GM12878 (cell line): Measurements from ENCODE around the gene ZNF473. TPM values are rescaled to one million over a fixed set of nuclear protein-coding genes. Genes with fewer than 3 reads are reported as not detected.

Experiments used
- CBFB ChIP-seq: IDR thresholded peaks from 2 replicates; pipeline ENCODE4 v1.6.1; 2016; ENCODE audit warnings: antibody characterized with exemption, low read depth
- CEBPB ChIP-seq, 2 experiments: fragments of 150-350 bp in 1 of 2; IDR thresholded peaks; 2 replicates each; pipeline ENCODE4 v1.6.1; 2012 to 2014; ENCODE audit warnings: low read depth in 2 of 2, low read length in 2 of 2, borderline replicate concordance in 1 of 2, inconsistent platforms in 1 of 2
- CHD4 ChIP-seq: fragments of 200-600 bp; sonication (generic); IDR thresholded peaks from 2 replicates; pipeline ENCODE4 v1.6.1; 2016; ENCODE audit warnings: mild to moderate bottlenecking
- ESRRA ChIP-seq: IDR thresholded peaks from 2 replicates; pipeline ENCODE4 v1.6.1; 2012; ENCODE audit warnings: mild to moderate bottlenecking, low read length, improper control_type of control experiment
- ETV6 ChIP-seq, 2 experiments: fragments of 450-650 bp in 1 of 2; IDR thresholded peaks in 1 of 2; conservative IDR thresholded peaks in 1 of 2; 2 replicates each; pipeline ENCODE4 v1.6.1; 2014; ENCODE audit warnings: antibody characterized with exemption in 1 of 2, borderline replicate concordance in 1 of 2, low read depth in 1 of 2, mild to moderate bottlenecking in 1 of 2, moderate library complexity in 1 of 2
- IKZF1 ChIP-seq: fragments of 450-650 bp; conservative IDR thresholded peaks from 2 replicates; pipeline ENCODE4 v1.6.1; 2017; ENCODE audit warnings: antibody characterized with exemption, mild to moderate bottlenecking
- IKZF2 ChIP-seq, 2 experiments: fragments of 450-650 bp; IDR thresholded peaks; 2 replicates each; pipeline ENCODE4 v1.6.1; 2017; ENCODE audit warnings: mild to moderate bottlenecking in 2 of 2, moderate library complexity in 2 of 2
- IRF4 ChIP-seq: IDR thresholded peaks from 2 replicates; pipeline ENCODE4 v1.6.1; 2011; ENCODE audit warnings: low read depth, low read length
- NFXL1 ChIP-seq: fragments of 450-650 bp; IDR thresholded peaks from 2 replicates; pipeline ENCODE4 v1.6.1; 2017; ENCODE audit warnings: antibody characterized with exemption, mild to moderate bottlenecking, borderline replicate concordance
- PAX8 ChIP-seq: fragments of 450-650 bp; IDR thresholded peaks from 2 replicates; pipeline ENCODE4 v1.6.1; 2017; ENCODE audit warnings: mild to moderate bottlenecking, moderate library complexity
- RB1 ChIP-seq: fragments of 450-650 bp; formaldehyde crosslinking; IDR thresholded peaks from 2 replicates; pipeline ENCODE4 v1.6.1; 2017; ENCODE audit warnings: mild to moderate bottlenecking, borderline replicate concordance
- RFX5 ChIP-seq: IDR thresholded peaks from 2 replicates; pipeline ENCODE4 v1.6.1; 2011; ENCODE audit warnings: low read depth, low read length, improper control_type of control experiment
- SMC3 ChIP-seq: IDR thresholded peaks from 2 replicates; pipeline ENCODE4 v1.6.1; 2011; ENCODE audit warnings: low read length, improper control_type of control experiment, borderline replicate concordance
- SRF ChIP-seq, 2 experiments: IDR thresholded peaks; 2 replicates each; pipeline ENCODE4 v1.6.1; 2011; ENCODE audit warnings: low read depth in 2 of 2, low read length in 2 of 2, mild to moderate bottlenecking in 1 of 2, moderate library complexity in 1 of 2
- STAT1 ChIP-seq: fragments of 450-650 bp; conservative IDR thresholded peaks from 2 replicates; pipeline ENCODE4 v1.6.1; 2014; ENCODE audit warnings: antibody characterized with exemption, mild to moderate bottlenecking
- STAT3 ChIP-seq: IDR thresholded peaks from 2 replicates; pipeline ENCODE4 v1.6.1; 2011; ENCODE audit warnings: low read depth, low read length, improper control_type of control experiment
- TAF1 ChIP-seq: IDR thresholded peaks from 2 replicates; pipeline ENCODE4 v1.6.1; 2011; ENCODE audit warnings: mild to moderate bottlenecking, low read depth, low read length, borderline replicate concordance
- TCF12 ChIP-seq: IDR thresholded peaks from 2 replicates; pipeline ENCODE4 v1.6.1; 2011; ENCODE audit warnings: low read depth, mild to moderate bottlenecking, low read length
- TCF3 ChIP-seq: IDR thresholded peaks from 2 replicates; pipeline ENCODE4 v1.6.1; 2012; ENCODE audit warnings: low read depth, mild to moderate bottlenecking, low read length, borderline replicate concordance; ENCODE audit not compliant: insufficient read depth
- TCF7 ChIP-seq: IDR thresholded peaks from 2 replicates; pipeline ENCODE4 v1.6.1; 2014; ENCODE audit warnings: antibody characterized with exemption, borderline replicate concordance
- ZBED1 ChIP-seq: IDR thresholded peaks from 2 replicates; pipeline ENCODE4 v1.6.1; 2016; ENCODE audit warnings: borderline replicate concordance
- ZNF217 ChIP-seq: fragments of 450-650 bp; IDR thresholded peaks from 2 replicates; pipeline ENCODE4 v1.6.1; 2017; ENCODE audit warnings: antibody characterized with exemption, mild to moderate bottlenecking
- ZNF622 ChIP-seq: fragments of 450-650 bp; IDR thresholded peaks from 2 replicates; pipeline ENCODE4 v1.6.1; 2017; ENCODE audit warnings: mild to moderate bottlenecking, inconsistent platforms
- polyA plus RNA-seq, 11 experiments: library from polyadenylated mRNA; depleted of rRNA in 4 of 11; unstranded in 6 of 11; stranded (reverse) in 5 of 11; fragments of >200 nt; fragmentation: Nextera tagmentation in 4 of 11; fragmentation: Illumina TruSeq in 1 of 11; extraction: Ambion mirVana in 4 of 11; extraction: Trizol in 1 of 11; gene quantifications; 1 replicate in 1 of 11; 2 replicates in 10 of 11; pipeline versions ENCODE4 v1.2.1 to v1.2.3, GENCODE V29; 2011 to 2016; ENCODE audit warnings: inconsistent platforms in 2 of 11, missing spikeins in 2 of 11, low read depth in 1 of 11
- total RNA-seq, 4 experiments: library from RNA; depleted of rRNA in 3 of 4; stranded (reverse); fragments of >200 nt in 3 of 4; fragmentation: Illumina TruSeq in 1 of 4; extraction: Trizol in 1 of 4; gene quantifications; 2 replicates each; pipeline versions ENCODE4 v1.2.1 to v1.2.3, GENCODE V29; 2013 to 2021
- TF ChIP-seq, protein P1 (sequence below): fragments of 450-650 bp; IDR thresholded peaks from 2 replicates; pipeline ENCODE4 v1.6.1; 2017; ENCODE audit warnings: mild to moderate bottlenecking
- TF ChIP-seq, protein P2 (sequence below): IDR thresholded peaks from 2 replicates; pipeline ENCODE4 v1.6.1; 2011; ENCODE audit warnings: borderline replicate concordance, low read depth, mild to moderate bottlenecking, moderate library complexity, low read length; ENCODE audit not compliant: insufficient read depth, poor library complexity, severe bottlenecking
- TF ChIP-seq, protein P3 (sequence below): IDR thresholded peaks from 2 replicates; pipeline ENCODE4 v1.6.1; 2011; ENCODE audit warnings: low read depth, mild to moderate bottlenecking, low read length, moderate library complexity, borderline replicate concordance; ENCODE audit errors: extremely low read depth
- TF ChIP-seq, protein P4 (sequence below): IDR thresholded peaks from 2 replicates; pipeline ENCODE4 v1.6.1; 2011; ENCODE audit warnings: low read depth, low read length, improper control_type of control experiment, borderline replicate concordance

Gene ZNF473
- total and polyA plus RNA-seq, 10 of the 15 experiments (the other 5 are each of a cell fraction or from before 2014, with no cell fraction given) = 2.3 to 14.9 (median 6.3) TPM

DNA sequence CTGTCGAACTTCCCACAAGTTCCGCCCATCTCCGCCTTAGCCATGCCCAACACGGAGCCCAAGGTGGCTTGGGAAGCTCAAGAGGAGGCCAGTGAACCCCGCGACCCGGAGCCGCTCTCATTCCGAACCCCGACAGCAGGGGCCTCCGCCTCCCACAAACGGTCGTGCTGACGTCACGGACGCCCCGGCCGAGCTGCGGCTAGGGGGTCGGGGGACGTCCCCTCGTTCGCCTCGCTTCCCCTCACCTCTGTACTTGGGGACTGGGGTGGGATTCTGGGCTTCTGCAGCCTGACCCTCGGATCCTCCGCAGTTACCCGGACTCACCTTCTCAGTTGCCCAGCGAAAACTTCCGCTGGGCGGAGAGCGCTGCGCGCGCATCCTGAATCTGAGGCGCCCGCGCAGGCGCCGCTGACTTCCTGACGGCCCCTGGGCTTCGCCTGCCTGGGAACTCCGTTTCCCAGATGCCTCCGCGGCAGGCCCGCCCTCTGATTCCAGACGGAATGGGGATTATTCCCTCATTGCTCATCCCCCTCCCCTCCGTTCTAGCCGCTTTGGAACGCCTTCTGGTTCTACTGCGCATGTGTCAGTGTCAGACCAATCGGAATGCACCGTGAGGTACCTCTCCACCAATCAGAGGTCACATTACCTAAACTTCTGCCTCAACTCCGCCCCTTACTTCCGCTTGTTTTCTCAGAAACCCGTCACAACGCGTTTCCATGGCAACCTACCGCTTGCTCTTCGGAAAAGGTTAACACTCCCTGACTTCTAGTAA is 597 bp upstream of the ZNF473 start, which contains the start of gene VRK3 (continued):
- TF ChIP-seq CBFB (no peak; the same call in 1 of the 2 replicates), ZNF217 (no peak), ZBED1 (no peak), PAX8 (no peak), ETV6 (conservative IDR thresholded peaks at IDR 0.05 in 1 of 2, IDR thresholded peaks at IDR 0.05 in 1 of 2; ENCODE audit: borderline replicate concordance in 1 of 2, low read depth in 1 of 2) (no peak), RB1 (peak; percentile 61; the same call in 1 of the 2 replicates), SRF (IDR thresholded peaks at IDR 0.05; ENCODE audit: low read depth in 2 of 2, low read length in 2 of 2) (no peak), STAT1 (0 out of 2 replicates have a peak, but pooled peaks have one; percentile 37), IKZF1 (peak; percentile 98), TCF12 (no peak), IKZF2 (IDR thresholded peaks at IDR 0.05) (peak; percentile 22 to 66; a peak in 3 of 4 replicates), TAF1 (peak; percentile 27; the same call in 1 of the 2 replicates), STAT3 (0 out of 2 replicates have a peak, but pooled peaks have one; percentile 61), CEBPB (IDR thresholded peaks at IDR 0.05; ENCODE audit: borderline replicate concordance in 1 of 2, low read depth in 2 of 2, low read length in 2 of 2) (no peak), NFXL1 (no peak), RFX5 (peak; percentile 85), CHD4 (no peak), ESRRA (no peak), TCF7 (no peak), ZNF622 (no peak), IRF4 (0 out of 2 replicates have a peak, but pooled peaks have one; percentile 8), SMC3 (no peak; the same call in 1 of the 2 replicates), TCF3 (no peak)
- TF ChIP-seq, protein P1, sequence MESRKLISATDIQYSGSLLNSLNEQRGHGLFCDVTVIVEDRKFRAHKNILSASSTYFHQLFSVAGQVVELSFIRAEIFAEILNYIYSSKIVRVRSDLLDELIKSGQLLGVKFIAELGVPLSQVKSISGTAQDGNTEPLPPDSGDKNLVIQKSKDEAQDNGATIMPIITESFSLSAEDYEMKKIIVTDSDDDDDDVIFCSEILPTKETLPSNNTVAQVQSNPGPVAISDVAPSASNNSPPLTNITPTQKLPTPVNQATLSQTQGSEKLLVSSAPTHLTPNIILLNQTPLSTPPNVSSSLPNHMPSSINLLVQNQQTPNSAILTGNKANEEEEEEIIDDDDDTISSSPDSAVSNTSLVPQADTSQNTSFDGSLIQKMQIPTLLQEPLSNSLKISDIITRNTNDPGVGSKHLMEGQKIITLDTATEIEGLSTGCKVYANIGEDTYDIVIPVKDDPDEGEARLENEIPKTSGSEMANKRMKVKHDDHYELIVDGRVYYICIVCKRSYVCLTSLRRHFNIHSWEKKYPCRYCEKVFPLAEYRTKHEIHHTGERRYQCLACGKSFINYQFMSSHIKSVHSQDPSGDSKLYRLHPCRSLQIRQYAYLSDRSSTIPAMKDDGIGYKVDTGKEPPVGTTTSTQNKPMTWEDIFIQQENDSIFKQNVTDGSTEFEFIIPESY = no peak
- TF ChIP-seq, protein P2, sequence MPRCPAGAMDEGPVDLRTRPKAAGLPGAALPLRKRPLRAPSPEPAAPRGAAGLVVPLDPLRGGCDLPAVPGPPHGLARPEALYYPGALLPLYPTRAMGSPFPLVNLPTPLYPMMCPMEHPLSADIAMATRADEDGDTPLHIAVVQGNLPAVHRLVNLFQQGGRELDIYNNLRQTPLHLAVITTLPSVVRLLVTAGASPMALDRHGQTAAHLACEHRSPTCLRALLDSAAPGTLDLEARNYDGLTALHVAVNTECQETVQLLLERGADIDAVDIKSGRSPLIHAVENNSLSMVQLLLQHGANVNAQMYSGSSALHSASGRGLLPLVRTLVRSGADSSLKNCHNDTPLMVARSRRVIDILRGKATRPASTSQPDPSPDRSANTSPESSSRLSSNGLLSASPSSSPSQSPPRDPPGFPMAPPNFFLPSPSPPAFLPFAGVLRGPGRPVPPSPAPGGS = no peak
- TF ChIP-seq, protein P3, sequence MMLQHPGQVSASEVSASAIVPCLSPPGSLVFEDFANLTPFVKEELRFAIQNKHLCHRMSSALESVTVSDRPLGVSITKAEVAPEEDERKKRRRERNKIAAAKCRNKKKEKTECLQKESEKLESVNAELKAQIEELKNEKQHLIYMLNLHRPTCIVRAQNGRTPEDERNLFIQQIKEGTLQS = 0 out of 2 replicates have a peak, but pooled peaks have one; percentile 19
- TF ChIP-seq, protein P4, sequence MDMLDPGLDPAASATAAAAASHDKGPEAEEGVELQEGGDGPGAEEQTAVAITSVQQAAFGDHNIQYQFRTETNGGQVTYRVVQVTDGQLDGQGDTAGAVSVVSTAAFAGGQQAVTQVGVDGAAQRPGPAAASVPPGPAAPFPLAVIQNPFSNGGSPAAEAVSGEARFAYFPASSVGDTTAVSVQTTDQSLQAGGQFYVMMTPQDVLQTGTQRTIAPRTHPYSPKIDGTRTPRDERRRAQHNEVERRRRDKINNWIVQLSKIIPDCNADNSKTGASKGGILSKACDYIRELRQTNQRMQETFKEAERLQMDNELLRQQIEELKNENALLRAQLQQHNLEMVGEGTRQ = no peak; the same call in 1 of the 2 replicates
